ENCODE results near the gene DLEU7.

The DLEU7 gene

GRCh38 chr13:50843257-50844083 is at the start of gene DLEU7:
Gene DLEU7, minus strand, starts transcription at chr13:50843692. Its CDS starts 46 bp downstream, at chr13:50843646.
- no peak for DNase-seq

- no peak for DNase-seq
Observed at GRCh38 chr13:50892210-50892944, 48.9 kb upstream of the DLEU7 start.

GRCh38 chr13:50891206-50891605 is 47.7 kb upstream of the DLEU7 start:
- DNase-seq, result no peak

GRCh38 chr13:50889317-50889716 is 45.8 kb upstream of the DLEU7 start:
- DNase-seq, result no peak

- no peak for DNase-seq
Observed at GRCh38 chr13:50888362-50888761, 44.9 kb upstream of the DLEU7 start.

GRCh38 chr13:50887151-50887550 is 43.7 kb upstream of the DLEU7 start:
- no peak for DNase-seq

GRCh38 chr13:50884265-50884664 is 40.8 kb upstream of the DLEU7 start:
- no peak for DNase-seq

GRCh38 chr13:50883728-50884127 is 40.2 kb upstream of the DLEU7 start:
- no peak for DNase-seq

- no peak for DNase-seq
Observed at GRCh38 chr13:50882816-50883435, 39.4 kb upstream of the DLEU7 start.

- DNase-seq, result no peak
Observed at GRCh38 chr13:50873991-50874390, 30.5 kb upstream of the DLEU7 start.

GRCh38 chr13:50873467-50873866 is 30.0 kb upstream of the DLEU7 start:
- DNase-seq, result no peak

- no peak for DNase-seq
Observed at GRCh38 chr13:50871405-50871804, 27.9 kb upstream of the DLEU7 start.

- no peak for DNase-seq
Observed at GRCh38 chr13:50867637-50867945, 24.1 kb upstream of the DLEU7 start.

GRCh38 chr13:50866817-50867636 is 23.5 kb upstream of the DLEU7 start:
- DNase-seq, result no peak

GRCh38 chr13:50864492-50864891 is 21.0 kb upstream of the DLEU7 start:
- DNase-seq, result no peak

GRCh38 chr13:50855681-50856080 is 12.2 kb upstream of the DLEU7 start:
- no peak for DNase-seq

- no peak for DNase-seq
Observed at GRCh38 chr13:50850445-50850844, 7.0 kb upstream of the DLEU7 start.

GRCh38 chr13:50847501-50847900 is 4.0 kb upstream of the DLEU7 start:
- DNase-seq, result no peak

GRCh38 chr13:50846861-50847475 is 3.5 kb upstream of the DLEU7 start:
- DNase-seq, result no peak

- no peak for DNase-seq
Observed at GRCh38 chr13:50845211-50845610, 1.7 kb upstream of the DLEU7 start.

- DNase-seq, result no peak
Observed at GRCh38 chr13:50844084-50844875, 788 bp upstream of the DLEU7 start.

GRCh38 chr13:50842990-50843256 is 569 bp downstream of the DLEU7 start:
- DNase-seq, result no peak

Data from NCI-H2171 (cell line).